Right renal cortex interstitium (tissue), 3 donors: ENCODE measurements around the gene PEAK1. TPM values are rescaled to one million over a fixed set of nuclear protein-coding genes. Genes with fewer than 3 reads are reported as not detected.

Experiments used
- DNase-seq, 3 donors: peaks; one replicate each; pipeline ENCODE4 v3.0.0-alpha.2; 2013; ENCODE audit warnings: low read depth in 3 of 3, low spot score in 2 of 3
- polyA plus RNA-seq, 3 donors: library from polyadenylated mRNA; unstranded; fragments of 120-200 nt; gene quantifications; one replicate each; pipeline ENCODE4 v1.2.1, GENCODE V29; 2013; ENCODE audit not compliant: insufficient read length in 3 of 3

PEAK1 gene
- polyA plus RNA-seq, 3 donors = 25.9 to 29.8 (median 28.8) TPM

- DNase-seq = peak in 2 of 3 donors; percentile 5 to 9
Measured at GRCh38 chr15:77144492-77145070, 275.3 kb downstream of the PEAK1 start.

- no peak for DNase-seq
Measured at GRCh38 chr15:77144026-77144425, 275.9 kb downstream of the PEAK1 start.

- DNase-seq = no peak
Measured at GRCh38 chr15:77143616-77144015, 276.3 kb downstream of the PEAK1 start.

- DNase-seq = no peak
Measured at GRCh38 chr15:77143191-77143590, 276.7 kb downstream of the PEAK1 start.

- DNase-seq = no peak
Measured at GRCh38 chr15:77140220-77140619, 279.7 kb downstream of the PEAK1 start.

- DNase-seq = no peak
Measured at GRCh38 chr15:77139312-77139711, 280.6 kb downstream of the PEAK1 start.

- DNase-seq = no peak
Measured at GRCh38 chr15:77138167-77138522, 281.8 kb downstream of the PEAK1 start.

GRCh38 chr15:77135181-77135580 is 284.7 kb downstream of the PEAK1 start:
- no peak for DNase-seq

- no peak for DNase-seq
Measured at GRCh38 chr15:77130315-77130930, 289.5 kb downstream of the PEAK1 start.

GRCh38 chr15:77127626-77128025 is 292.3 kb downstream of the PEAK1 start:
- DNase-seq = no peak

GRCh38 chr15:77126529-77127326 is 293.2 kb downstream of the PEAK1 start:
- DNase-seq = no peak

- no peak for DNase-seq
Measured at GRCh38 chr15:77123854-77124253, 296.1 kb downstream of the PEAK1 start.

- no peak for DNase-seq
Measured at GRCh38 chr15:77122576-77122975, 297.3 kb downstream of the PEAK1 start.

GRCh38 chr15:77121599-77121998 is 298.3 kb downstream of the PEAK1 start:
- no peak for DNase-seq

GRCh38 chr15:77120576-77120975 is 299.3 kb downstream of the PEAK1 start:
- DNase-seq = no peak

- DNase-seq = no peak
Measured at GRCh38 chr15:77119446-77119845, 300.5 kb downstream of the PEAK1 start.

GRCh38 chr15:77118882-77119321 is 301.0 kb downstream of the PEAK1 start:
- DNase-seq = peak; percentile 41 to 59 (median 53)

GRCh38 chr15:77115179-77115578 is 304.7 kb downstream of the PEAK1 start:
- no peak for DNase-seq

GRCh38 chr15:77112838-77113504 is 306.9 kb downstream of the PEAK1 start:
- DNase-seq = no peak

- DNase-seq = no peak
Measured at GRCh38 chr15:77111789-77112188, 308.1 kb downstream of the PEAK1 start.
